Uterus (tissue), 2 donors: Measurements from ENCODE around the gene DDX23.

Experiments
- POLR2A ChIP-seq, 2 donors: fragments of 450-650 bp; IDR thresholded peaks; one replicate each; pipeline ENCODE4 v1.6.1; 2016; ENCODE audit warnings: antibody characterized with exemption in 2 of 2, mild to moderate bottlenecking in 1 of 2, moderate library complexity in 1 of 2
- TF ChIP-seq, protein P1 (sequence below), 4 experiments: fragments of 200-600 bp in 2 of 4; fragments of 450-650 bp in 2 of 4; sonication (generic) in 2 of 4; IDR thresholded peaks; one replicate each; pipeline ENCODE4 v1.5.1; 2016 to 2019; ENCODE audit warnings: antibody characterized with exemption in 4 of 4, mild to moderate bottlenecking in 2 of 4, moderate library complexity in 1 of 4

DNA sequence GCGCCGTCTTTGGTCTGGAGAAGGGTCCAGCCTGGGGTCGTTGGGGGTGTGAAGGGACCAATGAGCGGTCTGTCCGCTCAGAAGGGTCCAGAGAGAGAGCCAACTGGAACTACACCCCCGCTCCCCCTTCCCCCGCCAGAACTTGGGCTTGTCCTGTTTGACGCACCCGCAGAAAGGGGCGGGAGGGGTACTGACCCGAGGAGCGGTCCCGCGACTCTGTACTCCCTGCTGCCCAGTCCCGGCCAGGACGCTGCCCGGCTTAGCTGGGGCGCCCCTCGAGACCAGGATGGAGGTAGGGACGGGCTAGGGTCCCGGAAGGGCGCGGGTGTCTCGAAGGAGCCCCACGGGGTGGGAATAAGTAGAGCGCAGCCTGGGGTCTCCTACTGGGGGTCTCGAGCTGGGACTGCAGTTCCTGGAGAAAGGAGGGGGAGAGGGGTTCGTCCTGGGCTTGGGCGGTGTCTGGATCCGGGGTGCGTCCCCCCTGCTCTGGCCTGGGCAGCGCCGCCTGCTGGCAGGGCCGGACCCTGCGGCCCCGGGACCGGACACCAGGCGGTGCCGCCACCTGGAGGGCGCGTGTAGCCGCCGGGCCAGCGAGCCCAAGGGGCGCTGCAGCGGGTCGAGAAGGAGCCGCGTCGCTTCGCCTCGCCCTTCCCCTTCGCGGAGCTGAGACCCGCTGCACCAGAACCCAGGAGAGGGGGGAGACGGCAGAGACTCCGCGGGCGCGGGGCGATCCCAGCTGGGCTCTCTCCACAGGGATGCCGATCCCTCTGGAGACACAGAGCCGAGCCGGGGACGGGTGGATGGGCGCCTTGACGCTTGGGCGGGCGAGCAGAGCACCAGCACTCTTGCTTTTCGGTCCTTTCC lies 37.5 kb downstream of the DDX23 start:
- TF ChIP-seq POLR2A (IDR thresholded peaks at IDR 0.05), result peak; percentile 19 to 63
- TF ChIP-seq, protein P1, sequence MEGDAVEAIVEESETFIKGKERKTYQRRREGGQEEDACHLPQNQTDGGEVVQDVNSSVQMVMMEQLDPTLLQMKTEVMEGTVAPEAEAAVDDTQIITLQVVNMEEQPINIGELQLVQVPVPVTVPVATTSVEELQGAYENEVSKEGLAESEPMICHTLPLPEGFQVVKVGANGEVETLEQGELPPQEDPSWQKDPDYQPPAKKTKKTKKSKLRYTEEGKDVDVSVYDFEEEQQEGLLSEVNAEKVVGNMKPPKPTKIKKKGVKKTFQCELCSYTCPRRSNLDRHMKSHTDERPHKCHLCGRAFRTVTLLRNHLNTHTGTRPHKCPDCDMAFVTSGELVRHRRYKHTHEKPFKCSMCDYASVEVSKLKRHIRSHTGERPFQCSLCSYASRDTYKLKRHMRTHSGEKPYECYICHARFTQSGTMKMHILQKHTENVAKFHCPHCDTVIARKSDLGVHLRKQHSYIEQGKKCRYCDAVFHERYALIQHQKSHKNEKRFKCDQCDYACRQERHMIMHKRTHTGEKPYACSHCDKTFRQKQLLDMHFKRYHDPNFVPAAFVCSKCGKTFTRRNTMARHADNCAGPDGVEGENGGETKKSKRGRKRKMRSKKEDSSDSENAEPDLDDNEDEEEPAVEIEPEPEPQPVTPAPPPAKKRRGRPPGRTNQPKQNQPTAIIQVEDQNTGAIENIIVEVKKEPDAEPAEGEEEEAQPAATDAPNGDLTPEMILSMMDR (IDR thresholded peaks at IDR 0.05), result peak; percentile 92 to 100 (median 98)
